ENCODE results near the gene SWAP70.

SWAP70 gene

DNA sequence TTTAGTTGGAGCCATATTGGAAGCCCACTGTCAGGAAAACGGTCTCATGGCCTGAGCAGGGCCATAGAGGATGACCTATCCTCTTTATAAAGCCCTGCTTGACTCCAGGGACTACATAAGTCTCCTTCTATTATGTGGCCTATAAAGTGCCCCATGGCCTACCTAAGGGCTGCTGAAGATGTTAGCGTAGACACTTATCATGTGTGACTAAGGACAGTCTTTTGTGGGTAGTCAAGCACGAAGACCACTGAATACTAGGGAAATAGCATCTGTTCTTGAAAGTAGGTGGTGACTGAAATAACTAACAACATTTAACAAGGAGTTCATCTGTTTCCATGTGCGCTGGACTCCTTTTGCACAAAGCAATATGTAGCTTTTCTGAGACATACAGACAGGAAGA, 117.1 kb downstream of the SWAP70 start:
- DNase-seq: no peak

DNA sequence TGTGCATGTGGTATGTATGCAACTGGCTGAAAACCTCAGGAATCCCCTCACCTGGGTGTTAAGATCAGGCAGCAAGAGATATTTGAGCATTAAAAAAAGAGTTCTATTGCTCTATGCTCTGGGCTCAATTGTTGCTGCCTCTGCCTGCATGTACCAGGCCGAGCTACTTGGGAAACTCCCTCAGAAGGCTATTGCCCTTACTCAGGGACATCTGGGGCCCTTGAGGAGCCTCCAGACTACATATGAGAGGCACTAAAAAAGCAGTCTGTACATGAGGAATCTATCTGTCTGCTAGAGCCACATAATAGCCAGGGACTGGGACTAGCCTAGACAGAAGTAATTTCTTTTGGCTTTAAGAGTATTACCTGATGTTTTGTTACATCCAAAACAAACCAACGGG, 120.1 kb downstream of the SWAP70 start:
- no peak for DNase-seq

DNA sequence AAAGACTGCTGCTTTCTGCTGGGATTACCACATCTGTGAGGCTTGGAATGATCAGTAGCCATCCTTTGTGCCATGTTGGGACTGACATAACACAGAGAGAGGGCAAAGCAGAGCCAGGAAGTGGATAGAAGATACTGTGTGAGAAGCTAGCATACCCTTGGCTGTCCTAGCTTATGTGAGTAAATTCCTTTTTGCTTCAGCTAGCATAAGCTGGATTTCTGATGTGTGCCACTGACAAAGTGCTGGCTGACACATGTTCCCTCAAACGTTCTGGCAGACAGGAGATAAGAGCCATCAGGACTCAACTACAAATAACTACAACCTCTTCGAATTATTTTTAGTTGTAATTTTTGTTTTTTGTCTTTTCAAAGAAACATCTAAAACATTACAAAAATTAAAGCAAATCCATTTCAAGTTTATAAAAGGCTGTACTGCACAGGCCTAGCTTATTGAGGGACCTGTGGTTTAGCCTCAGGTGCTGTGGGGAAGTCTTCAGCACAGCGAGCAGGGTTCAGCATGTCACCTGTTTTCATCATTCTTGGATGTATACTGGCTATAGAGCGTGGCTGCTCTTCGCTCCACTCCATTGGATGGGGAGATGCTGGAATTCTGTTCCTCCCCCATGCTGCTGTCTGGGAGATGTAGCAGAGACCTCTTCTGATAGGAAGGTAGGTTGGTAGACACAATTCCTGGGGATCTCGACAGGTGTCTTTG, 120.9 kb downstream of the SWAP70 start:
- DNase-seq: no peak

DNA sequence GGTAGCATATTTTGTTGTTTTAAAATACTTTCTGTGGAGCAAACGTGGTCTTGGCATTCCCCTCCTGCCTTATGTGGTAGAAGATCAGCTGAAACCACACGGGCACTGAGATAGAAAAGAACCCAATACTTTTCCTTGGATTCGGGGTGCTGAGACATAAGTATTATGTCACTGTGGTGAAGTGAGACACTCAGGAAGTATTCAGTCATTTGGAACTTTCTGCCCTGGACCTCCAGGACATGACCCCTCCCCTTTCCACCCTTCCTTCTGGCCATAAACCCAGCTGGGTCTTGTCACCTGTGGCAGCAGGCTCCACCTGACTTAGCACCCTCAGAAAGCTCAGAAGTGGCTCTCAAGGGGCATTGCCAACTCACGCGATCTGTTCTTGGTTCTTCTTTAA, 123.4 kb downstream of the SWAP70 start:
- DNase-seq: no peak

DNA sequence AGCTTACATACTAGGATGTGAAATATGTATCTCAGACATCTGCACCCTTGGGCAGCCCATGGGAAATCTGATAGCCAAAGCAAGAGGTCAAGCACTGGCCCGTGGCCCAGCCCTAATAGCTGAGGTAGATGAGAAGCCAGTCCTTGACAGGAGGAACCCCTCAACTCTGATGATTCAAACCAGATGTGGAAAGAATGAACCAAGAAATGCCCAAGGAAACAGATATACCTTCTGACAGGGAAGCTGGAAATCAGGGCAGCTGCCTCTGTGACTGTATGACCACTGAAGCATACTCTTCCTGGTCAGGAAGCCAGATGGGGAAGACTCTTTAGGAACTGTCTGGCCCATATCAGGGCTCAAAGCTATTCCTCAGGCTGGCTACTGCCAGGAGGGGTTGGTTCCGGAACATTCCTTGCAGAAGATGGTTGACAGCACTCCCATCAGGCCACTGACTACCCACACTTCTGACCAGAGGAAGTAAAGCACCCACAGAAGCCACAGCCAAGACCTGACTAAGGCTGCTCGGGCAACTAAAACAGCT, 124.2 kb downstream of the SWAP70 start:
- DNase-seq: peak; percentile 70 to 89

DNA sequence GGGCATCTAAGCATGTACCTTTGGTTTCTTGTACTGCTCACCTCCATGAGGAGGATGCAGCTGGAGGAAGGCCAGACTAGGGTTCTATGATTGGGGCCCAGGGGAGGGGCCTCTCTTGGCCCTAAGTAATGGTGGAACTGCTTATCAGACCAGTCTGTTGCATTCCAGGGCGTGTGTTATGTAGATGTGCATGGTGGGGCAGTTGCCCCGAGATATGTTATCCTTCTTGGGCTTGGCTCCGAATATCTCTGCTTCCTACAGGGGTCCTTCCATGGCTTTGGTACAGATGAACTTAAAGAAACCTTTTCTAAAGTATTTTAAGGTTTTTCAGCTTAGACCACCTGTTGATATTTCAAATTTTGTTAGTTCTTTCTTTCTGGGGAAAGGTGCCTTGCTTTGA, 126.0 kb downstream of the SWAP70 start:
- no peak for DNase-seq

DNA sequence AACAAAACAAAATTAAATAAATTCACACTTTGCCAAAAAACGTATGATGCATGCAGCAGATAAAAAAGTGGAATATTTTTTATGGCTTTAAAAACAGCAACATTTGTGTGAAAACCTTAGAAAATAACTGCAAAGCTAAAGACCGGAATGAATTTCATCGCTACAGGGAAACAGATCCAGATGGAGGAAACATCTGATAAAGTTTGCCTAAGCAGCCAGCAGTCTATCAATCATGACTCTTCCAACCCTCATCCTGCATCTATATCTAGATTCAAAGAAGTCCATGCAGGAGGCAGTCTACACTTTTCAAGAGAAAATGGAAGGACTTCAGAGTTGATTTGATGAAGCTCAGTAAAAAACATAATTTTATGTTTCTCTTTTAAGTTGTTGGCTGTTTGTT, 126.8 kb downstream of the SWAP70 start:
- no peak for DNase-seq

DNA sequence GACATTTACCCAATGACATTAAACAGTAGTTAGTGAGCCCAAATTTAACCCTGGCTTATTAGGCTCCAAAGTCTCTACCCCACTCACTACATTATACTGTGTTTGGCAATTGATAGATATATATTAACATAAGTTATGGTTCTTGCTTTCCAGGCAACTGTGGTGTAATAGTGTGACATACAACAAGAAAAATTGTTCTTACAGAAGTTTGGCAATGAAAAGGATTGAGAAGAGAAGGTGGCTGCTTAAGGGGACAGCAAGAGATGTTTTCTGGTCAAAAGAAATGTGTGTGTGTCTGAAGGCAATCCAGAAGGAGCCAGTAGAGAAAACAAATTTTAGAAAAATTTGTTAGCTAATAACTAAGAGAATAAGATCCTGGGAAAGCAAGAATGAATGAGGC, 132.4 kb downstream of the SWAP70 start:
- no peak for DNase-seq

DNA sequence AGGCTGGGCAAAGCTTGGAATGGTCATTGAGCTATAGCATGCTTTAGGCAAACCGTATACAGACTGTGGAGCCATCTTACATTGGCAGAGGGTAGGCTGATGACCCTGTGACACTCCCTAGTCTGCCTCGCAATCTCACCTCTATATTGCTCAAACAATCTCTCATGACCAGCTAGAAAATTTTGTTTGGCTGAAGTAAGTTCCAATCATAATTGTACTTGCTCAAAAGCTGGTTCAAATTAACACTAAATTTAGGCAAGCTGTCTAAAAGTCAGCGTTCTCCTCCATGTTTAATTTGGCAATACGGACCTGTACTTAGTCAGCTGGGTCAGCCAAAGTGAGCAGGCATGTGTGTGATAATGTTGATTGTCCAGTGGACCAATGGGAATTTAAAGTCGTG, 133.0 kb downstream of the SWAP70 start:
- peak; percentile 10 to 21 for DNase-seq

DNA sequence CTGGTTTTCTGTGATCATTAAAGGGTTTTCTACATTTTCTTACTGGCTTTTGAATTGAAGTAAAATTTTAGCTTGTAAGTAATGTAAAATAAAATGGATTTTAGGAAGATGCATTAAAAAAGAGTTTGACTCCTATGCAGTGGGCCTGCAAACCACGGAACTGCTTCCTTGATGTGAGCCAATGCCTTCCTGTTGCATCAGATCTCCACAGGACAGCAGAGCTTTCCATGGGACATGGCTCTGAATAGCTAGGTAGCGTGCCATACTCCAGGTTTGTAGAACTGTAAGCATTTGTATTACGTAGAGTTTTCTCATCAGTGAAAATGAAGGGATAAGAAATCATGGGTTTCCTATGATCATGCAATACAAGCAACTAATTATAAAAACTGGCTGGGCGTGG, 133.4 kb downstream of the SWAP70 start:
- peak in 1 of 2 donors; percentile 20 for DNase-seq

DNA sequence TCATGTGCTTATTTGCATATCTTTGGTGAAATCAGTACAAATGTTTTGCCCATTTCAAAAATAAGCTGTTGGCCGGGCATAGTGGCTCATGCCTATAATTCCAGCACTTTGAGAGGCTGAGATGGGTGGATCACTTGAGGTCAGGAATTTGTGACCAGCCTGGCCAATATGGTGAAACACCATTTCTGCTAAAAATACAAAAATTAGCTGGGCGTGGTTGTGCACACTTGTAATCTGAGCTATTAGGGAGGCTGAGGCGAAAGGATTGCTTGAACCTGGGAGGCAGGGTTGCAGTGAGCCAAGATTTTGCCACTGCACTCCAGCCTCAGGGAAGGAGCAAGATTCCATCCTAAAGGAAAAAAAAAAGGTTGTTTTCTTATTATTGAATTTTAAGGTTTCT, 136.0 kb downstream of the SWAP70 start:
- no peak for DNase-seq

DNA sequence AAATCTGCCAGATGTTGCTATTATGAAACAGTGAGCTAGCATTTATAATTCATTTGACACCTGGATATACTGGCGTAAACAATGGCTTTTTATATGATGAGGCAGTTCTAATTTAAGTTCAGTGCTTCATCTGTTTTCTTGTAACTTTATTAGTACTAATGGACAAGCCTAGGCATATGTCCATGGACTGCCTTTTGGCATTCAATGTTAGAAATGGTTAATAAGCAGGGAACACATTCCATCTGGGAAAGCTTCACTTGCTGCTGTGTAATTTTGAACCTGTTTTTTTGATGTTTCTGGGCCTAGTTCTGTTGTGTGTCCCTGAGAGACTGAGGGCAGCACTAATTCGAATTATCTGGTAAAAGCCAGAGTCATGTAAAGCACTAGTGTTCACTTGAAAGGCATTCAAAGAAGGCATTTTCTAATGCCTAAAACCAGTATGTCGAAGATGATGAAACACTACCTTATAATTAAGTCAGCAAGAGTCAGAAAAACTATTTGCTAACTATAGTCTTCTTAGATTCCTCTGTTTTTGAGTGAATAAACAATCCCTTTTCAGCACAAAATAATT, 138.5 kb downstream of the SWAP70 start:
- DNase-seq: no peak
